Natural killer cell (primary cell): ENCODE data around the gene ZNF189. TPM values are rescaled to one million over a fixed set of nuclear protein-coding genes. Genes with fewer than 3 reads are reported as not detected.

ENCODE experiments used
- ATAC-seq, 3 donors: fragments of 150-1000 bp in 2 of 3; fragments of 200-7000 bp in 1 of 3; cut with Tn5 transposase; 1 replicate in 1 of 3; 2 replicates in 2 of 3; pipeline ENCODE4 v1.10.0; 2021; ENCODE audit warnings: mild to moderate bottlenecking in 2 of 3, moderate library complexity in 2 of 3
- DNase-seq, 2 donors: peaks; one replicate each; pipeline versions ENCODE4 v3.0.0 to v3.0.0-alpha.2; 2013 to 2021; ENCODE audit warnings: mixed read lengths in 1 of 2
- H3K27ac ChIP-seq: one replicate; pipeline ENCODE4 v1.5.1; 2013; ENCODE audit warnings: mild to moderate bottlenecking, low read length
- H3K27me3 ChIP-seq: one replicate; pipeline ENCODE4 v1.6.1; 2013; ENCODE audit warnings: low read length; ENCODE audit not compliant: control insufficient read depth, insufficient read depth
- H3K36me3 ChIP-seq: one replicate; pipeline ENCODE4 v1.6.1; 2013; ENCODE audit warnings: low read length; ENCODE audit not compliant: control insufficient read depth, insufficient read depth
- H3K4me1 ChIP-seq: one replicate; pipeline ENCODE4 v1.6.1; 2013; ENCODE audit warnings: low read length; ENCODE audit not compliant: control insufficient read depth, insufficient read depth
- H3K4me3 ChIP-seq: one replicate; pipeline ENCODE4 v1.5.1; 2013; ENCODE audit warnings: low read length
- H3K9me3 ChIP-seq: one replicate; pipeline ENCODE4 v1.6.1; 2013; ENCODE audit warnings: low read length; ENCODE audit not compliant: control insufficient read depth, insufficient read depth
- H3K27ac Mint-ChIP-seq, 2 donors: one replicate each; pipeline ENCODE4 v1.8.0; 2022; ENCODE audit warnings: mild to moderate bottlenecking in 2 of 2, mixed read lengths in 2 of 2, moderate library complexity in 1 of 2
- H3K27me3 Mint-ChIP-seq, 2 donors: one replicate each; pipeline ENCODE4 v1.8.0; 2022; ENCODE audit warnings: low read depth in 2 of 2, mixed read lengths in 2 of 2
- H3K36me3 Mint-ChIP-seq: one replicate; pipeline ENCODE4 v1.8.0; 2022; ENCODE audit warnings: mixed read lengths
- H3K4me1 Mint-ChIP-seq, 2 donors: one replicate each; pipeline ENCODE4 v1.8.0; 2022; ENCODE audit warnings: mixed read lengths in 2 of 2
- H3K4me3 Mint-ChIP-seq: one replicate; pipeline ENCODE4 v1.8.0; 2022; ENCODE audit warnings: mild to moderate bottlenecking, moderate library complexity, mixed read lengths
- H3K9me3 Mint-ChIP-seq, 2 donors: one replicate each; pipeline ENCODE4 v1.8.0; 2022; ENCODE audit warnings: mixed read lengths in 2 of 2
- WGBS: methylation state at CpG from one replicate; pipeline ENCODE4 v1.1.7; 2013; ENCODE audit warnings: missing lambda C conversion rate; ENCODE audit not compliant: insufficient coverage; 5-methylcytosine and 5-hydroxymethylcytosine counted together
- intact Hi-C: fragments of 100-400 bp; cut with micrococcal nuclease; formaldehyde crosslinking; loops from one replicate; pipeline ENCODE4 v1.14.2; 2022
- total RNA-seq, 4 donors: library from RNA; stranded (reverse); fragments of 120-200 nt in 1 of 4; gene quantifications; one replicate each; pipeline versions ENCODE4 v1.2.3 to v1.2.4, GENCODE V29; 2013 to 2022
- TF ChIP-seq, protein P1 (sequence below): fragments of 200-600 bp; IDR thresholded peaks from one replicate; pipeline ENCODE4 v1.8.0; 2022; ENCODE audit warnings: antibody characterized with exemption

ZNF189 gene
- total RNA-seq, 3 donors from 2014 or later (not counting 1 experiment from before 2014, with no cell fraction given): 6.7 to 11.3 (median 8.7) TPM

DNA sequence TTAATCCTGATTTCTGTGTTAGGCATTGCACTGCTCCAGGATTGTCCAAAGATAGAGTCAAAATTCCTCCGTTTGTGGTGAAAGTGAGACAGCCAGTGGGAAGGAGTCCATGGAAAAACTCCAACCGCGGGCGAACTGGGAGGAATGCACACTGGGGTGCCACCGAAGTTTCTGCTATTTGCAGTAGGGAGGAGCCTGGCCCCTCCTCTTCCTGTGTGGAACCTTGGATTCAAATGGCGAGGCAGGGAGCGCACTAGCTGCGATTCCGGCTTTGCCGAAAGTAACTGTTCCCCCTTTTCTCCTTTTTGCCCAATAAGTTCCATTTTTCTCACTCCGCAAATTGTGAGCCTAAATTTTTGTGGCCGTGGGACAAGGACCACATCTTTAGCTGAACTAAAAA lies 23.1 kb upstream of the ZNF189 start:
- H3K27ac ChIP-seq: no peak overlapping the region
- no peaks in the 10 kb centered on the region for H3K4me1 Mint-ChIP-seq
- no peak for ATAC-seq
- no peaks in the 10 kb centered on the region for H3K36me3 Mint-ChIP-seq
- H3K4me3 Mint-ChIP-seq: no peak overlapping the region
- H3K27me3 ChIP-seq: no peaks in the 10 kb centered on the region
- H3K36me3 ChIP-seq: no peaks in the 10 kb centered on the region
- no peak overlapping the region for H3K4me3 ChIP-seq
- no peak overlapping the region for H3K27ac Mint-ChIP-seq
- no peak for DNase-seq
- H3K9me3 Mint-ChIP-seq: no peaks in the 10 kb centered on the region
- TF ChIP-seq, protein P1, sequence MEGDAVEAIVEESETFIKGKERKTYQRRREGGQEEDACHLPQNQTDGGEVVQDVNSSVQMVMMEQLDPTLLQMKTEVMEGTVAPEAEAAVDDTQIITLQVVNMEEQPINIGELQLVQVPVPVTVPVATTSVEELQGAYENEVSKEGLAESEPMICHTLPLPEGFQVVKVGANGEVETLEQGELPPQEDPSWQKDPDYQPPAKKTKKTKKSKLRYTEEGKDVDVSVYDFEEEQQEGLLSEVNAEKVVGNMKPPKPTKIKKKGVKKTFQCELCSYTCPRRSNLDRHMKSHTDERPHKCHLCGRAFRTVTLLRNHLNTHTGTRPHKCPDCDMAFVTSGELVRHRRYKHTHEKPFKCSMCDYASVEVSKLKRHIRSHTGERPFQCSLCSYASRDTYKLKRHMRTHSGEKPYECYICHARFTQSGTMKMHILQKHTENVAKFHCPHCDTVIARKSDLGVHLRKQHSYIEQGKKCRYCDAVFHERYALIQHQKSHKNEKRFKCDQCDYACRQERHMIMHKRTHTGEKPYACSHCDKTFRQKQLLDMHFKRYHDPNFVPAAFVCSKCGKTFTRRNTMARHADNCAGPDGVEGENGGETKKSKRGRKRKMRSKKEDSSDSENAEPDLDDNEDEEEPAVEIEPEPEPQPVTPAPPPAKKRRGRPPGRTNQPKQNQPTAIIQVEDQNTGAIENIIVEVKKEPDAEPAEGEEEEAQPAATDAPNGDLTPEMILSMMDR: no peak
- WGBS: 94% methylated on average over 12 of the region's 12 CpGs
- H3K4me1 ChIP-seq: no peaks in the 10 kb centered on the region
- H3K27me3 Mint-ChIP-seq: peaks cover 10 to 23% of the 10 kb centered on the region in 2 donors
- no peaks in the 10 kb centered on the region for H3K9me3 ChIP-seq
- intact Hi-C loops: loop anchor here (5.0 kb wide), 1 partner anchor 52 kb away; no protein-coding TSS in a partner anchor

DNA sequence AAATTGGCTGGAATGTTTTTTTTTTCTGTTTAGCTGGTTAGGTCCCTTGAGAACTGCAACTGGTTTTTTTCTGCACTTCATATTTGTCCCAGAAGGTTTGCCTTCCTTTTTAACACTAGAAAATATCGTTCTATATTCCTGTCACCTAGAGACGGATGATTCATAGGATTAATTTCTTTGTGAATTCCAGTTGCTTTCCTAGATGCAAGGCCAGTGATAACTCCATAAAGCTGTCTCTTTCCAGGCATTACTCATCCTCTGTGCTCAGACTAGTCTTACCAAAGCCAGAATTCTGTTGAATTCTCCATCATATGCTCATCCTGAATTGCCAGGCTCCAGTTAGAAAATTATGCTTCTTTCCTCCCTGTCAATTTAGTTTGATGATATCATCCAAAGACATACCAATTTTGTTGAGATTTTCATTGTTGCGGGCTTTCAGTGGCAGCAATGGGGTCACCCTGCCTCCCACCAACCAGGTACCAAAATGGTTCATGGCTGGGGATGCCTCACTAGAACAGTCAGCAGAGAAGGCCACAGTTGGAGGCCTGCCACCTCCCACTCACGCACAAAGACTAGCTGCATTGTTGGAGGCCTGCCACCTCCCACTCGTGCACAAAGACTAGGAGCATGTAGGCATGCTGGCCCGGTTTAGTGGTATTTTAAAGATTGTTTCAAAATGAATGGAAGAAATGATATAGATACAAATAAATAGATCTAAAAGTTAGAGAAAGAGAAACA lies 22.4 kb upstream of the ZNF189 start:
- H3K9me3 ChIP-seq: no peaks in the 10 kb centered on the region
- no peak overlapping the region for H3K4me3 Mint-ChIP-seq
- TF ChIP-seq, protein P1: no peak
- no peaks in the 10 kb centered on the region for H3K36me3 Mint-ChIP-seq
- no peaks in the 10 kb centered on the region for H3K36me3 ChIP-seq
- 95% methylated on average over 6 of the region's 6 CpGs for WGBS
- DNase-seq (no peak), ATAC-seq (no peak)
- no peak overlapping the region for H3K27ac ChIP-seq
- H3K27me3 Mint-ChIP-seq: peaks cover 6 to 20% of the 10 kb centered on the region in 2 donors
- intact Hi-C loops: loop anchor here (5.0 kb wide), 1 partner anchor 51 kb away; no protein-coding TSS in a partner anchor
- no peak overlapping the region for H3K4me3 ChIP-seq
- H3K4me1 ChIP-seq: no peaks in the 10 kb centered on the region
- H3K4me1 Mint-ChIP-seq: no peaks in the 10 kb centered on the region
- H3K27ac Mint-ChIP-seq: no peak overlapping the region
- no peaks in the 10 kb centered on the region for H3K9me3 Mint-ChIP-seq
- H3K27me3 ChIP-seq: no peaks in the 10 kb centered on the region

DNA sequence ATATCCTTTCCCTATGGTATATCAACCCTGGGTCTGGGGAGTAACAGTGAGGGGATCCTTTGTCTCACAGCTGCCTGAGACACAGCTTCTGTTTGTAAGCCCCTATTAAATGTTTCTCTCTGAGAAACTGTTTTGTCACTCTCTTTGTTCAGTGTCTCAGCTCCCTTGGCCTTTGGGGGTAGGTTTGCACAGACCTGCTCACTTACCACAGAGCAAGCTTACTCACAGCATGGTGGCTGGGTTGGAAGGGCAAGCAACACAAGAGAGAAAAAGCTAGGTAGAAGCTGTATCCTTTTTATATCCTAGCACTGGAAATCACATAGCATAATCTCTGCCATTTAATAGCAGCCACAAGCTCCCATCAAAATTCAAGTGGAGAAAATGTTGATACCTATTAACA lies 18.4 kb upstream of the ZNF189 start:
- Mint-ChIP-seq H3K27ac (no peak overlapping the region), H3K4me1 (no peaks in the 10 kb centered on the region), H3K27me3 (peaks cover 0 to 13% of the 10 kb centered on the region in 2 donors), H3K4me3 (no peak overlapping the region), H3K36me3 (peaks cover 9% of the 10 kb centered on the region), H3K9me3 (peaks cover 6% of the 10 kb centered on the region in 2 donors)
- Histone ChIP-seq H3K9me3 (peaks cover 7% of the 10 kb centered on the region), H3K36me3 (no peaks in the 10 kb centered on the region), H3K27me3 (no peaks in the 10 kb centered on the region), H3K4me1 (no peaks in the 10 kb centered on the region), H3K27ac (no peak overlapping the region), H3K4me3 (no peak overlapping the region)
- DNase-seq (no peak), ATAC-seq (no peak)
- intact Hi-C loops: no loop called here
- TF ChIP-seq, protein P1: no peak

DNA sequence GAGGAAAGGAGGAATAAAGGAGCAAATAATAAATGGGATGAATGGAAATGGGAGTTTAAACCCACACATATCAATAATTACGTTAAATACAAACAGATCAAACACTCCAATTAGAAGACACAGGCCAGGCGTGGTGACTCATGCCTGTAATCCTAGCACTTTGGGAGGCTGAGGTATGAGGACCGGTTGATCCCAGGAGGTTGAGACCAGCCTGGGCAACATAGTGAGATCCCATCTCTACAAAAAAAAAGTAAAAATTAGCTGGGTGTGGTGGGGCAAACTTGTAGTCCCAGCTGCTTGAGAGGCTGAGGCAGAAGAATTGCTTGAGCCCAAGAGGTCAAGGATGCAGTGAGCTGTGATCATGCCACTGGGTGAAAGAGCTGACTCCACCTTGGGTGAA lies 17.5 kb upstream of the ZNF189 start:
- peaks cover 6 to 8% of the 10 kb centered on the region in 2 donors for H3K9me3 Mint-ChIP-seq
- peaks cover 9% of the 10 kb centered on the region for H3K36me3 Mint-ChIP-seq
- no peak overlapping the region for H3K4me3 ChIP-seq
- no peaks in the 10 kb centered on the region for H3K36me3 ChIP-seq
- intact Hi-C loops: no loop called here
- no peak for ATAC-seq
- no peak overlapping the region for H3K27ac ChIP-seq
- WGBS: 95% methylated on average over 3 of the region's 3 CpGs
- H3K4me3 Mint-ChIP-seq: no peak overlapping the region
- H3K27me3 Mint-ChIP-seq: peaks cover 0 to 10% of the 10 kb centered on the region in 2 donors
- H3K9me3 ChIP-seq: peaks cover 9% of the 10 kb centered on the region
- H3K27ac Mint-ChIP-seq: no peak overlapping the region
- no peaks in the 10 kb centered on the region for H3K4me1 Mint-ChIP-seq
- TF ChIP-seq, protein P1: no peak
- H3K4me1 ChIP-seq: no peaks in the 10 kb centered on the region
- H3K27me3 ChIP-seq: no peaks in the 10 kb centered on the region
- DNase-seq: no peak
